Left ventricle myocardium inferior (tissue), 1 donor: ENCODE results near the gene ALS2CL. TPM values are rescaled to one million over a fixed set of nuclear protein-coding genes. Genes with fewer than 3 reads are reported as not detected.

Experiments used
- DNase-seq: peaks from one replicate; pipeline ENCODE4 v3.0.0-alpha.2; 2020
- H3K27ac ChIP-seq: fragments of 200-600 bp; replicated peaks from 2 replicates; pipeline ENCODE4 v1.8.0; 2021
- H3K27me3 ChIP-seq: fragments of 200-600 bp; 2 replicates; pipeline ENCODE4 v1.8.0; 2021; ENCODE audit warnings: low read depth
- H3K36me3 ChIP-seq: fragments of 200-600 bp; 2 replicates; pipeline ENCODE4 v1.8.0; 2021
- H3K4me1 ChIP-seq: fragments of 200-600 bp; 2 replicates; pipeline ENCODE4 v1.8.0; 2021
- H3K4me3 ChIP-seq: fragments of 200-600 bp; 2 replicates; pipeline ENCODE4 v1.8.0; 2021; ENCODE audit warnings: mild to moderate bottlenecking, moderate library complexity
- H3K9me3 ChIP-seq: fragments of 200-600 bp; replicated peaks from 2 replicates; pipeline ENCODE4 v1.8.0; 2021
- intact Hi-C: fragments of 100-400 bp; cut with micrococcal nuclease; formaldehyde crosslinking; loops from one replicate; pipeline ENCODE4 v1.11.0; 2022
- total RNA-seq: library from RNA; stranded (reverse); fragmentation: NEBNext Ultra II Directional; extraction: Animal tissue kit (Norgen Biotek cat#: 25700); gene quantifications from one replicate; pipeline ENCODE4 v1.2.1, GENCODE V29; 2021
- TF ChIP-seq, protein P1 (sequence below): fragments of 200-600 bp; IDR thresholded peaks from 2 replicates; pipeline ENCODE4 v1.8.0; 2021; ENCODE audit warnings: antibody characterized with exemption, mild to moderate bottlenecking, borderline replicate concordance
- donor health status: DM: no; HTN: yes; CAD: no; lungs with severe emphysema.

ALS2CL gene
- total RNA-seq, 1 donor from 2014 or later, result 33.7 TPM

DNA sequence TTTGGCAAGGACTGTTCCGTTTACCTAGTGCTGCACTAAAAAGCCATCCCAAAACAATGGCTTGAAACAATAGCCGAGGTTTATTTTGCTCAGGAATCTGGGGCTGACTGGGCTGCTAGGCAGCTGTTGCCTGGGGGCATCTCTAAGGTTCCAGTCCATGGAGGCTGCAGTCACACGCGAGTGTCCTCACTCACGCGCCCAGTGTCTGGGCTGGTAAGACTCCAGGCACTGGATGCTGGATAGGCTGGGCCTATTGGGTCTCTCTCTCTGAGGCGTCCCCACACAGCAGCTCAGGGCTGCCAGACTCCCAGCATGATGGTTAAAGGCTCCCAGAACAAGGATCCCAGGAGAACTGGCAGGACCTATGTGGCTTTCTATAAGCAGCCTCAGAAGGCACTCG lies 34.2 kb downstream of the ALS2CL start:
- TF ChIP-seq, protein P1, sequence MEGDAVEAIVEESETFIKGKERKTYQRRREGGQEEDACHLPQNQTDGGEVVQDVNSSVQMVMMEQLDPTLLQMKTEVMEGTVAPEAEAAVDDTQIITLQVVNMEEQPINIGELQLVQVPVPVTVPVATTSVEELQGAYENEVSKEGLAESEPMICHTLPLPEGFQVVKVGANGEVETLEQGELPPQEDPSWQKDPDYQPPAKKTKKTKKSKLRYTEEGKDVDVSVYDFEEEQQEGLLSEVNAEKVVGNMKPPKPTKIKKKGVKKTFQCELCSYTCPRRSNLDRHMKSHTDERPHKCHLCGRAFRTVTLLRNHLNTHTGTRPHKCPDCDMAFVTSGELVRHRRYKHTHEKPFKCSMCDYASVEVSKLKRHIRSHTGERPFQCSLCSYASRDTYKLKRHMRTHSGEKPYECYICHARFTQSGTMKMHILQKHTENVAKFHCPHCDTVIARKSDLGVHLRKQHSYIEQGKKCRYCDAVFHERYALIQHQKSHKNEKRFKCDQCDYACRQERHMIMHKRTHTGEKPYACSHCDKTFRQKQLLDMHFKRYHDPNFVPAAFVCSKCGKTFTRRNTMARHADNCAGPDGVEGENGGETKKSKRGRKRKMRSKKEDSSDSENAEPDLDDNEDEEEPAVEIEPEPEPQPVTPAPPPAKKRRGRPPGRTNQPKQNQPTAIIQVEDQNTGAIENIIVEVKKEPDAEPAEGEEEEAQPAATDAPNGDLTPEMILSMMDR, result no peak
- Histone ChIP-seq H3K9me3 (no peaks in the 10 kb centered on the region), H3K36me3 (no peaks in the 10 kb centered on the region), H3K4me1 (peaks cover 46% of the 10 kb centered on the region), H3K27me3 (no peaks in the 10 kb centered on the region), H3K4me3 (no peak overlapping the region), H3K27ac (no peak overlapping the region)
- no peak for DNase-seq
- intact Hi-C loops, result no loop called here

DNA sequence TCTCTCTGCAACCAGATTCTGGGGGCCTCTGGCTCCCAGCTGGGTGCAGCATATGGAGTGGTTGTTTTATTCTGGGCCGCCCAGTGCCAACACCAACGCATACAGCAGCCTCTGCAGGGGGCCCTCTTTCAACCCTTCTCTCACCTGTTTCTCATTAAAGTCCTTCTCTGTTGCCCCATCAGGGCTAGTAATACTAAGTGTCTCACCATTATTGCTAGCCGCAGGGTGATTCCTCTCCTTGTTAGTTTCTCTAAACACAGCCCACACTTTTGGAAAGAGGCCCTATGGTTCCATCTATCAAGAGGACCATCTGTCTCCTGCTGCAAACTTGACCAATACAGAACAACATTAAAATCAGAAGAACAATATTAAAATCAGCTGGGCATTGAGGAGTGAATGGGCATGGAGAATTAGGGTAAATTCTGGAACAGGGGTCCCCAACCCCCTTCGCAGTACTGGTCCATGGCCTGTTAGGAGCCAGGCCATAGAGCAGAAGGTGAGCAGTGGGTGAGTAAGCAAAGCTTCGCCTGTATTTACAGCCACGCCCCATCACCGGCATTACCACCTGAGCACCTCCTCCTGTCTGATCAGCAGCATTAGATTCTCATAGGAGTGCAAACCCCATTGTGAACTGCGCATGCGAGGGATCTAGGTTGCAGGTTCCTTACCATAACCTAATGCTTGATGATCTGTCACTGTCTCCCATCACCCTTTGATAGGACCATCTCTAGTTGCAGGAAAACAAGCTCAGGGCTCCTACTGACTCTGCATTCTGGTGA lies 36.5 kb downstream of the ALS2CL start:
- Histone ChIP-seq H3K4me1 (peaks cover 23% of the 10 kb centered on the region), H3K4me3 (no peak overlapping the region), H3K36me3 (no peaks in the 10 kb centered on the region), H3K27ac (no peak overlapping the region), H3K27me3 (no peaks in the 10 kb centered on the region), H3K9me3 (peaks cover 4% of the 10 kb centered on the region)
- TF ChIP-seq, protein P1, result no peak
- no peak for DNase-seq
- intact Hi-C loops, result no loop called here

DNA sequence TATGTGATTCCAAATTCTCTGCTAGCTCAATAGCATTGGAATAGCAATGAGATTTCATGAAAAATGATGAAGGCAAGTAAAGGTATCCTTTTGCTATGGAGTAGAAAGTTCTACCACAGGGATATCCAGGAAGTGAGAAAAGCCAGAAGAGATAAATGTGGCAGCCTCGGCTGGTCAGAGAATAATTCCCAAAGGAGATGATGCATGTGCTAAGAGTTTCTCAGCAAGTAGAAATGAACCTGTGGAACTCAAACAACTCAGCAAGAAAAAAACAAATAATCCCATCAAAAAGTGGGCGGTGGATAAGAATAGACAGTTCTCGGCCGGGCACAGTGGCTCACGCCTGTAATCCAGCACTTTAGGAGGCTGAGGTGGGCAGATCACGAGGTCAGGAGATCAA lies 38.2 kb downstream of the ALS2CL start:
- H3K4me3 ChIP-seq, result no peak overlapping the region
- peaks cover 6% of the 10 kb centered on the region for H3K4me1 ChIP-seq
- DNase-seq, result no peak
- H3K36me3 ChIP-seq, result no peaks in the 10 kb centered on the region
- TF ChIP-seq, protein P1, result no peak
- intact Hi-C loops, result no loop called here
- H3K9me3 ChIP-seq, result peaks cover 10% of the 10 kb centered on the region
- H3K27ac ChIP-seq, result no peak overlapping the region
- no peaks in the 10 kb centered on the region for H3K27me3 ChIP-seq

DNA sequence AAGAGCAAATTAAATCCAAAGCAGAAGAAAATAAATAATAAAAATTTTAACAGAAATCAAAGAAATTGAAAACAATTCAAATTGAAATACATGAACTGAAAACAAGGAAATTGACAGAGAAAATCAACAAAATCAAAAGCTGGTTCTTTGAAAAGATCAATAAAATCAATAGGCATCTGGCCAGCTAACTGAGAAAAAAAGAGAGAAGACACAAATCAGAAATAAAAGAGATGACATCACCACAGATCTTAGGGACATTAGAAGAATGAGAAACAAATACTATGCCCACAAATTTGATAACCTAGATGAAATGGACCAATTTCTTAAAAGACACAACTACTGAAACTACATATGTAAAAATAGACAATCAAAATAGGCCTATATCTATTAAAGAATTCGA lies 42.4 kb downstream of the ALS2CL start:
- DNase-seq, result no peak

DNA sequence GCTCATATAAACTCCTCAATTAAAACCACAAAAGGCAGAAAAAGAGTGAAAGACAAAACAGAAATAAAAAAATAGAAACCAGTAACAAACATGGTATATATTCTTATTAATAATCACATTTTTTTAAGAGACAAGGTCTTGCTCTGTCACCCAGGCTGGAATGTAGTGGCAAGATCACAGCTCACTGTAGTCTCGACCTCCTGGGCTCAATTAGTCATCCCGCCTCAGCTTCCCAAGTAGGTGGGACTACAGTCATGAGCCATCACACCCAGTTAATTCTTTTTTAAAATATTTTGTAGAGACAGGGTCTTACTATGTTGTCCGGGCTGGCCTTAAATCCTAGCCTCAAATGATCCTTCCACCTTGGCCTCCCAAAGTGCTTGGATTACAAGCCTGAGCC lies 44.0 kb downstream of the ALS2CL start:
- no peak overlapping the region for H3K27ac ChIP-seq
- H3K4me3 ChIP-seq, result no peak overlapping the region
- TF ChIP-seq, protein P1, result no peak
- intact Hi-C loops, result no loop called here
- DNase-seq, result no peak
- peaks cover 10% of the 10 kb centered on the region for H3K9me3 ChIP-seq
- no peaks in the 10 kb centered on the region for H3K27me3 ChIP-seq
- peaks cover 6% of the 10 kb centered on the region for H3K4me1 ChIP-seq
- H3K36me3 ChIP-seq, result no peaks in the 10 kb centered on the region

More for the DNA sequence above, 42.4 kb downstream of the ALS2CL start:
- Histone ChIP-seq H3K4me3 (no peak overlapping the region), H3K4me1 (peaks cover 6% of the 10 kb centered on the region), H3K36me3 (no peaks in the 10 kb centered on the region), H3K27ac (no peak overlapping the region), H3K9me3 (peaks cover 10% of the 10 kb centered on the region), H3K27me3 (no peaks in the 10 kb centered on the region)
- TF ChIP-seq, protein P1, result no peak
- intact Hi-C loops, result no loop called here
